ENCODE results near the gene LIMS1. TPM values are rescaled to one million over a fixed set of nuclear protein-coding genes. Genes with fewer than 3 reads are reported as not detected.

Gene LIMS1
- total and polyA plus RNA-seq, 2 experiments from 2014 or later: 28.6 to 36.9 TPM

GRCh38 chr2:108548208-108549003 lies 14.1 kb downstream of the LIMS1 start (continued):
- TF ChIP-seq EZH2phosphoT487 (IDR thresholded peaks at IDR 0.05; ENCODE audit: unreplicated experiment) (no peak), CTCF (conservative IDR thresholded peaks at IDR 0.05; ENCODE audit: low read depth in 2 of 2) (no peak), REST (IDR thresholded peaks at IDR 0.05; ENCODE audit: unreplicated experiment) (no peak)

GRCh38 chr2:108552566-108552965 lies 18.3 kb downstream of the LIMS1 start:
- H3K4me2 ChIP-seq: no peak overlapping the region
- Mint-ChIP-seq H3K27me3 (ENCODE audit: insufficient read depth, low read depth, poor library complexity) (no peaks in the 10 kb centered on the region), H3K9me3 (no peaks in the 10 kb centered on the region), H3K4me1 (peaks cover 10% of the 10 kb centered on the region; the same call in 2 of the 3 replicates), H3K36me3 (ENCODE audit: low read depth) (no peaks in the 10 kb centered on the region), H3K27ac (no peak overlapping the region), H3K4me3 (no peak overlapping the region)
- DNase-seq (ENCODE audit: low spot score): no peak
- no peak overlapping the region for H3K4me3 ChIP-seq
- peaks cover 16% of the 10 kb centered on the region for H3K4me1 ChIP-seq (ENCODE audit: insufficient read depth)
- no peaks in the 10 kb centered on the region for H3K36me3 ChIP-seq (ENCODE audit: insufficient read depth)
- no peaks in the 10 kb centered on the region for H3K9me2 ChIP-seq (ENCODE audit: insufficient read depth)
- no peaks in the 10 kb centered on the region for H3K27me3 ChIP-seq (ENCODE audit: insufficient read depth)
- H3K27ac ChIP-seq (ENCODE audit: low read depth): no peak overlapping the region
- H3K79me2 ChIP-seq (replicated peaks; ENCODE audit: insufficient read depth): peaks cover 77% of the 10 kb centered on the region
- 0 out of 2 replicates have a peak, but pooled peaks cover 3% of the 10 kb centered on the region for H3F3A ChIP-seq (replicated peaks; ENCODE audit: low read depth)
- no peak overlapping the region for H2AFZ ChIP-seq
- no peaks in the 10 kb centered on the region for H4K20me1 ChIP-seq (replicated peaks; ENCODE audit: insufficient read depth)
- ATAC-seq: no peak
- no peak for TF ChIP-seq STAT1 (IDR thresholded peaks at IDR 0.05; ENCODE audit: unreplicated experiment)
- TF ChIP-seq EZH2phosphoT487 (IDR thresholded peaks at IDR 0.05; ENCODE audit: unreplicated experiment): no peak
- no peak for TF ChIP-seq EZH2 (IDR thresholded peaks at IDR 0.05; ENCODE audit: low read depth, unreplicated experiment)
- TF ChIP-seq ZNF331 (CRISPR knock-in tag; IDR thresholded peaks at IDR 0.05; ENCODE audit: low read depth): no peak
- TF ChIP-seq JUNB (IDR thresholded peaks at IDR 0.05; ENCODE audit: unreplicated experiment): no peak
- no peak for TF ChIP-seq NANOG (IDR thresholded peaks at IDR 0.05; ENCODE audit: borderline replicate concordance)
- no peak for TF ChIP-seq ZNF462 (CRISPR knock-in tag; IDR thresholded peaks at IDR 0.05)
- TF ChIP-seq CTCF (conservative IDR thresholded peaks at IDR 0.05; ENCODE audit: low read depth in 2 of 2): no peak

All from GM23338 (cell line).